ENCODE data around the gene ABCD1.

The ABCD1 gene

GRCh38 chrX:153732401-153732800 is 7.7 kb downstream of the ABCD1 start:
- Histone ChIP-seq H4K12ac (ENCODE audit: low read depth, low read length) (no peak overlapping the region), H3K4me2 (ENCODE audit: low read length) (no peak overlapping the region), H2AFZ (ENCODE audit: insufficient read depth, low read length, poor library complexity) (no peak overlapping the region), H3K18ac (ENCODE audit: low read length) (no peak overlapping the region), H3K9me3 (ENCODE audit: insufficient read depth, low read depth, low read length) (peaks cover 4% of the 10 kb centered on the region), H3K14ac (ENCODE audit: low read length) (no peak overlapping the region), H2BK5ac (ENCODE audit: low read depth, low read length, poor library complexity) (no peak overlapping the region), H3K27ac (ENCODE audit: low read depth, low read length) (no peak overlapping the region), H3K79me2 (ENCODE audit: control insufficient read depth, insufficient read depth, low read length, poor library complexity) (no peaks in the 10 kb centered on the region), H2AK5ac (ENCODE audit: low read length) (no peak overlapping the region), H3K4me1 (ENCODE audit: control insufficient read depth in 1 of 2, insufficient read depth in 2 of 2, low read length in 2 of 2) (peaks cover 2% of the 10 kb centered on the region in 2 experiments), H3K79me1 (ENCODE audit: low read length) (peaks cover 6% of the 10 kb centered on the region), H3K27me3 (ENCODE audit: insufficient read depth, low read length) (no peaks in the 10 kb centered on the region), H4K91ac (ENCODE audit: low read depth, low read length) (no peak overlapping the region), H3K36me3 (ENCODE audit: control insufficient read depth in 1 of 2, insufficient read depth in 2 of 2, low read length in 2 of 2) (peaks cover 4 to 7% of the 10 kb centered on the region in 2 experiments), H2BK120ac (ENCODE audit: insufficient read depth, low read length, poor library complexity) (no peak overlapping the region), H3K4ac (ENCODE audit: low read depth, low read length) (no peak overlapping the region), H3K9ac (ENCODE audit: low read length) (no peak overlapping the region), H3K4me3 (ENCODE audit: low read depth, low read length) (no peak overlapping the region), H2BK12ac (ENCODE audit: low read length) (no peak overlapping the region), H3K23ac (ENCODE audit: low read length) (no peak overlapping the region), H4K8ac (ENCODE audit: low read depth, low read length) (no peak overlapping the region)
- peak; percentile 75 to 79 for DNase-seq
- WGBS (ENCODE audit: extremely low coverage, insufficient coverage, insufficient read length) = no CpG with 5 or more reads among the region's 14 CpGs

DNA sequence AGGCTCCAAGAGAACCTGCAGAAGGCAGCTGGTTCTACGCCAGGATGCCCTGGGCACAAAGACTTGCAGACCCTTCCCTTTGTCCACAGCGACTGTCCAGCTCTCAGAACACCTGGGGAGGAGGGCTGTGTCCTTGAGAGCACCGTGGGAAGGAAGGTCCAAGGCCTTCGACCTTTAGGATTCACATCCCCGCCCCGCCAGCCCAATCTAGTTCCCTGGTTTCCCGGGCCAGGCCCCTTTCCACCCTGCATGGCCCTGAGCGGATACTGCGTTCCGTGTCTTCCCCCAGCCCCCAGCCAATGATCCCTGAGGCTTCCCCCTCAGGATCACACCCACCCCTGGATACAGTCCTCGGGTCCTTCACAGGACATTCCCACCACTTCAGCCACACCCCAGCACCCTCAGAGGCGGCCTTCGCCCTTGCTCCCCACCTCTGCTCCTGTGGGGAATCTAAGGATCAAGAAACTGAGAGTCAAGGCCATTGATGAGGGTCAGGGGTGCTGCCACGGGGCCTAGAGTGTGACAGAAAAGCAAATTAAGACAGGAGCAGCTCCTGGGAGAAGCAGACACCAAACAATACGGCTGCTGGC is 9.1 kb downstream of the ABCD1 start:
- peaks cover 4% of the 10 kb centered on the region for H3K9me3 ChIP-seq (ENCODE audit: insufficient read depth, low read depth, low read length)
- no peak overlapping the region for H4K12ac ChIP-seq (ENCODE audit: low read depth, low read length)
- no peak overlapping the region for H3K18ac ChIP-seq (ENCODE audit: low read length)
- peaks cover 5 to 7% of the 10 kb centered on the region in 2 experiments for H3K36me3 ChIP-seq (ENCODE audit: control insufficient read depth in 1 of 2, insufficient read depth in 2 of 2, low read length in 2 of 2)
- no peaks in the 10 kb centered on the region for H3K79me2 ChIP-seq (ENCODE audit: control insufficient read depth, insufficient read depth, low read length, poor library complexity)
- no peak overlapping the region for H3K14ac ChIP-seq (ENCODE audit: low read length)
- H3K27me3 ChIP-seq (ENCODE audit: insufficient read depth, low read length) = no peaks in the 10 kb centered on the region
- no peak overlapping the region for H4K91ac ChIP-seq (ENCODE audit: low read depth, low read length)
- no peak overlapping the region for H2BK120ac ChIP-seq (ENCODE audit: insufficient read depth, low read length, poor library complexity)
- no CpG with 5 or more reads among the region's 15 CpGs for WGBS (ENCODE audit: extremely low coverage, insufficient coverage, insufficient read length)
- H4K8ac ChIP-seq (ENCODE audit: low read depth, low read length) = no peak overlapping the region
- H3K4me3 ChIP-seq (ENCODE audit: low read depth, low read length) = no peak overlapping the region
- H3K4me1 ChIP-seq (ENCODE audit: control insufficient read depth in 1 of 2, insufficient read depth in 2 of 2, low read length in 2 of 2) = no peaks in the 10 kb centered on the region
- no peaks in the 10 kb centered on the region for H3K79me1 ChIP-seq (ENCODE audit: low read length)
- no peak overlapping the region for H2AK5ac ChIP-seq (ENCODE audit: low read length)
- no peak for DNase-seq
- H2BK12ac ChIP-seq (ENCODE audit: low read length) = no peak overlapping the region
- no peak overlapping the region for H3K4ac ChIP-seq (ENCODE audit: low read depth, low read length)
- no peak overlapping the region for H2BK5ac ChIP-seq (ENCODE audit: low read depth, low read length, poor library complexity)
- H3K27ac ChIP-seq (ENCODE audit: low read depth, low read length) = no peak overlapping the region
- H3K23ac ChIP-seq (ENCODE audit: low read length) = no peak overlapping the region
- no peak overlapping the region for H3K4me2 ChIP-seq (ENCODE audit: low read length)
- H2AFZ ChIP-seq (ENCODE audit: insufficient read depth, low read length, poor library complexity) = no peak overlapping the region
- no peak overlapping the region for H3K9ac ChIP-seq (ENCODE audit: low read length)

DNA sequence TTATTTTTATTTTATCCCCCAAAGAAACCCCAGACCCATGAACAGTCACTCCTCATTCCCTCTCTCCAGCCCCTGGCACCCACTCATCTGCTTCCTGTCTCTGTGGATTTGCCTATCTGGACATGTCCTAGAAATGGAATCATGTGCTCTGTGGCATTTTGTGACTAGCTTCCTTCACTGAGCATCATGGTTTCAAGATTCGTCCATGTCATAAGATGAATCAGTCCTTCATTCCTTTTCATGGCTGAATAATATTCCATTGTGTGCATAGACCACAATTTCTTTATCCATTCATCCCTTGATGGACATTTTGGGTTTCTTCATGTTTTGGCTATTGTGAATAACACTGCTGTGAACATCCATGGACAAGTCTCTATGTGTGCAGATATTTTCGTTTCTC is 10.2 kb downstream of the ABCD1 start:
- H3K23ac ChIP-seq (ENCODE audit: low read length) = no peak overlapping the region
- H3K4me2 ChIP-seq (ENCODE audit: low read length) = no peak overlapping the region
- H3K9ac ChIP-seq (ENCODE audit: low read length) = no peak overlapping the region
- no peak overlapping the region for H4K8ac ChIP-seq (ENCODE audit: low read depth, low read length)
- no peak overlapping the region for H2BK5ac ChIP-seq (ENCODE audit: low read depth, low read length, poor library complexity)
- no peaks in the 10 kb centered on the region for H3K79me2 ChIP-seq (ENCODE audit: control insufficient read depth, insufficient read depth, low read length, poor library complexity)
- H3K4me3 ChIP-seq (ENCODE audit: low read depth, low read length) = no peak overlapping the region
- H3K4me1 ChIP-seq (ENCODE audit: control insufficient read depth in 1 of 2, insufficient read depth in 2 of 2, low read length in 2 of 2) = peaks cover 3 to 4% of the 10 kb centered on the region in 2 experiments
- no peak overlapping the region for H3K18ac ChIP-seq (ENCODE audit: low read length)
- H3K79me1 ChIP-seq (ENCODE audit: low read length) = no peaks in the 10 kb centered on the region
- H4K91ac ChIP-seq (ENCODE audit: low read depth, low read length) = no peak overlapping the region
- H3K14ac ChIP-seq (ENCODE audit: low read length) = no peak overlapping the region
- no peak overlapping the region for H2AK5ac ChIP-seq (ENCODE audit: low read length)
- no peaks in the 10 kb centered on the region for H3K27me3 ChIP-seq (ENCODE audit: insufficient read depth, low read length)
- no peak overlapping the region for H3K4ac ChIP-seq (ENCODE audit: low read depth, low read length)
- H2BK120ac ChIP-seq (ENCODE audit: insufficient read depth, low read length, poor library complexity) = no peak overlapping the region
- no peak for DNase-seq
- peaks cover 4% of the 10 kb centered on the region for H3K9me3 ChIP-seq (ENCODE audit: insufficient read depth, low read depth, low read length)
- H2BK12ac ChIP-seq (ENCODE audit: low read length) = no peak overlapping the region
- H3K27ac ChIP-seq (ENCODE audit: low read depth, low read length) = no peak overlapping the region
- no CpG with 5 or more reads among the region's 2 CpGs for WGBS (ENCODE audit: extremely low coverage, insufficient coverage, insufficient read length)
- H4K12ac ChIP-seq (ENCODE audit: low read depth, low read length) = no peak overlapping the region
- no peak overlapping the region for H2AFZ ChIP-seq (ENCODE audit: insufficient read depth, low read length, poor library complexity)
- peaks cover 7% of the 10 kb centered on the region in 2 experiments for H3K36me3 ChIP-seq (ENCODE audit: control insufficient read depth in 1 of 2, insufficient read depth in 2 of 2, low read length in 2 of 2)

GRCh38 chrX:153735274-153735673 is 10.6 kb downstream of the ABCD1 start:
- Histone ChIP-seq H3K4me3 (ENCODE audit: low read depth, low read length) (no peak overlapping the region), H2BK5ac (ENCODE audit: low read depth, low read length, poor library complexity) (no peak overlapping the region), H4K12ac (ENCODE audit: low read depth, low read length) (no peak overlapping the region), H3K27me3 (ENCODE audit: insufficient read depth, low read length) (no peaks in the 10 kb centered on the region), H2AFZ (ENCODE audit: insufficient read depth, low read length, poor library complexity) (no peak overlapping the region), H3K36me3 (ENCODE audit: control insufficient read depth in 1 of 2, insufficient read depth in 2 of 2, low read length in 2 of 2) (peaks cover 7% of the 10 kb centered on the region in 2 experiments), H3K9me3 (ENCODE audit: insufficient read depth, low read depth, low read length) (peaks cover 4% of the 10 kb centered on the region), H3K27ac (ENCODE audit: low read depth, low read length) (no peak overlapping the region), H3K4ac (ENCODE audit: low read depth, low read length) (no peak overlapping the region), H2BK120ac (ENCODE audit: insufficient read depth, low read length, poor library complexity) (no peak overlapping the region), H3K9ac (ENCODE audit: low read length) (no peak overlapping the region), H3K4me1 (ENCODE audit: control insufficient read depth in 1 of 2, insufficient read depth in 2 of 2, low read length in 2 of 2) (peaks cover 3 to 4% of the 10 kb centered on the region in 2 experiments), H3K18ac (ENCODE audit: low read length) (no peak overlapping the region), H3K14ac (ENCODE audit: low read length) (no peak overlapping the region), H3K4me2 (ENCODE audit: low read length) (no peak overlapping the region), H3K79me1 (ENCODE audit: low read length) (no peaks in the 10 kb centered on the region), H3K79me2 (ENCODE audit: control insufficient read depth, insufficient read depth, low read length, poor library complexity) (no peaks in the 10 kb centered on the region), H3K23ac (ENCODE audit: low read length) (no peak overlapping the region), H4K8ac (ENCODE audit: low read depth, low read length) (no peak overlapping the region), H2BK12ac (ENCODE audit: low read length) (no peak overlapping the region), H4K91ac (ENCODE audit: low read depth, low read length) (no peak overlapping the region), H2AK5ac (ENCODE audit: low read length) (no peak overlapping the region)
- no peak for DNase-seq
- no CpG with 5 or more reads among the region's 9 CpGs for WGBS (ENCODE audit: extremely low coverage, insufficient coverage, insufficient read length)

Measured in trophoblast cell (in vitro differentiated cells and primary cell).